ENCODE results near the gene BIN1. TPM values are rescaled to one million over a fixed set of nuclear protein-coding genes. Genes with fewer than 3 reads are reported as not detected.

The BIN1 gene
- total RNA-seq, 1 experiment from 2014 or later: 76.5 TPM

DNA sequence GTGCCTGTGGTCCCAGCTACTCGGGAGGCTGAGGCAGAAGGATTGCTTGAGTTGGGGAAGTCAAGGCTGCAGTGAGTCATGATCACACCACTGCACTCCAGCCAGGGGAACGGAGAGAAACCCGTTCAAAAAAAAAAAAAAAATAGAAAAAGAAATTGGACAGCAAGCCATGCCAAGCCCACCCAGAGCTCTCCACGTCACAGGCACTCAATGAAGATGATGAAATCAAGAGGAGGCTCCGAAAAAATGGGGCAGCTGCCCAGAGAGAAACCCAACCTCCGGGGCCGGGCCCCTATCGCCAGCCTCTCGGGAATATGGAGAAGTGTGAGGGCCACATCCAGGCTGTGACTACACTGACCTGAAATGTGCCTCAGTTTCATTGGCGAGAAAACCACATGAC is 40.0 kb downstream of the BIN1 start:
- no peaks in the 10 kb centered on the region for H3K27me3 ChIP-seq (replicated peaks)
- H3K4me1 ChIP-seq (replicated peaks): peaks cover 46% of the 10 kb centered on the region
- H3K9me3 ChIP-seq (replicated peaks): no peaks in the 10 kb centered on the region
- DNase-seq (ENCODE audit: low read depth in 1 of 2, low spot score in 2 of 2): peak; percentile 61 to 64
- H3K4me3 ChIP-seq: no peak overlapping the region
- peak overlapping the region; percentile 56; the same call in 1 of the 2 replicates for H3K27ac ChIP-seq
- peaks cover 47% of the 10 kb centered on the region for H3K36me3 ChIP-seq

GRCh38 chr2:127065940-127066318 is 41.0 kb downstream of the BIN1 start:
- DNase-seq (ENCODE audit: low read depth in 1 of 2, low spot score in 2 of 2): no peak
- Histone ChIP-seq H3K27ac (0 out of 2 replicates have a peak overlapping the region, but pooled peaks have one; percentile 67), H3K27me3 (replicated peaks) (no peaks in the 10 kb centered on the region), H3K4me3 (no peak overlapping the region), H3K4me1 (replicated peaks) (peaks cover 46% of the 10 kb centered on the region), H3K36me3 (peaks cover 42% of the 10 kb centered on the region), H3K9me3 (replicated peaks) (no peaks in the 10 kb centered on the region)

GRCh38 chr2:127065299-127065939 is 41.5 kb downstream of the BIN1 start:
- Histone ChIP-seq H3K27me3 (replicated peaks) (no peaks in the 10 kb centered on the region), H3K36me3 (peaks cover 46% of the 10 kb centered on the region), H3K27ac (peak overlapping the region; percentile 67), H3K4me1 (replicated peaks) (peaks cover 46% of the 10 kb centered on the region), H3K4me3 (no peak overlapping the region), H3K9me3 (replicated peaks) (no peaks in the 10 kb centered on the region)
- no peak for DNase-seq (ENCODE audit: low read depth in 1 of 2, low spot score in 2 of 2)

GRCh38 chr2:127064642-127065250 is 42.2 kb downstream of the BIN1 start:
- no peaks in the 10 kb centered on the region for H3K27me3 ChIP-seq (replicated peaks)
- peaks cover 46% of the 10 kb centered on the region for H3K4me1 ChIP-seq (replicated peaks)
- DNase-seq (ENCODE audit: low read depth in 1 of 2, low spot score in 2 of 2): peak; percentile 97 to 98
- peaks cover 43% of the 10 kb centered on the region for H3K36me3 ChIP-seq
- no peak overlapping the region for H3K4me3 ChIP-seq
- H3K9me3 ChIP-seq (replicated peaks): no peaks in the 10 kb centered on the region
- H3K27ac ChIP-seq: peak overlapping the region; percentile 67

DNA sequence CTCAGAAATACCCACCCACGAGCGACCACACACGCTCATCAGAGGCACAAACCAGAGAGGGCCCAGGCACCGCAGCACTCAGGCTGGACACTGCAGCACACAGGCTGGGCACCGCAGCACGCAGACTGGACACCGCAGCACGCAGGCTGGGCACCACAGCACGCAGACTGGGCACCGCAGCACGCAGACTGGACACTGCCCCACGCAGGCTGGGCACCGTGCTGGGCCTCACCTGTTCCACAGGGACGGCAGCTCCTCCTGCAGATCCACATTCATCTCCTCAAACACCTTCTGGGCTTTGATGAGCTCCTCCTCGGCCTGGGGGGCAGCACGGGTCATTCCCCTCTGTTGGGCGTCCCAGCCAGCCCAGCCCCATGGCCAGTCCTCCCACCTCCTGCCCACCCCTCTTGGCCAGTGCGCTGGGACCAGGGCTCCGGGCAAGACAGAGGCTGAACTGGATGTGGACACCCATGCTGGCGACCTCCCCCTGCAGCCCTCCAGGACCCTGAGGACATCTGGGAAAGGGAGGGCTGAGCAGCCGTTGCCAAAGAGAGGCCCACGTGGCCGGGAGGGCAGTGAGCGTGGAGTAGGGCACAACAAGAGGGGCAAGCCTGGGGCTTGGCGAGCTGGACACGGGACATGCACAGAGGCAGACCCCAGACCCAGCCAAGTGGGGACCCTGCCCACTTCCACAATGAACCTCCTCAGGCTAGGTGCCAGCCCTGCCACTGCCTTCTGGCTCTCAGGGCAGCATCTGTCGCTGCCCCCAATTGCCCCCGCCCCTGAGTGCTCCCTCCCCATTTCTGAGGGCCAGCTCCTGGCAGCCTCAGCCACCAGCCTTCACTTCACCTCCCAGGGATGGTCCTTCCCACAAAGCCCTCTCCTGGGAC is 43.0 kb downstream of the BIN1 start:
- Histone ChIP-seq H3K36me3 (peaks cover 44% of the 10 kb centered on the region), H3K4me1 (replicated peaks) (peaks cover 46% of the 10 kb centered on the region), H3K27me3 (replicated peaks) (no peaks in the 10 kb centered on the region), H3K4me3 (no peak overlapping the region), H3K27ac (peak overlapping the region; percentile 67), H3K9me3 (replicated peaks) (no peaks in the 10 kb centered on the region)
- no peak for DNase-seq (ENCODE audit: low read depth in 1 of 2, low spot score in 2 of 2)

GRCh38 chr2:127061375-127062273 is 45.3 kb downstream of the BIN1 start:
- DNase-seq (ENCODE audit: low read depth in 1 of 2, low spot score in 2 of 2): no peak
- H3K27me3 ChIP-seq (replicated peaks): no peaks in the 10 kb centered on the region

GRCh38 chr2:127060264-127060945 is 46.5 kb downstream of the BIN1 start:
- no peaks in the 10 kb centered on the region for H3K9me3 ChIP-seq (replicated peaks)
- peaks cover 16% of the 10 kb centered on the region for H3K4me1 ChIP-seq (replicated peaks)
- no peaks in the 10 kb centered on the region for H3K27me3 ChIP-seq (replicated peaks)
- no peak overlapping the region for H3K4me3 ChIP-seq
- peaks cover 33% of the 10 kb centered on the region for H3K36me3 ChIP-seq
- H3K27ac ChIP-seq: no peak overlapping the region
- no peak for DNase-seq (ENCODE audit: low read depth in 1 of 2, low spot score in 2 of 2)

More at GRCh38 chr2:127061375-127062273, 45.3 kb downstream of the BIN1 start:
- Histone ChIP-seq H3K4me1 (replicated peaks) (peaks cover 28% of the 10 kb centered on the region), H3K9me3 (replicated peaks) (no peaks in the 10 kb centered on the region), H3K36me3 (peaks cover 37% of the 10 kb centered on the region), H3K27ac (no peak overlapping the region), H3K4me3 (no peak overlapping the region)

DNA sequence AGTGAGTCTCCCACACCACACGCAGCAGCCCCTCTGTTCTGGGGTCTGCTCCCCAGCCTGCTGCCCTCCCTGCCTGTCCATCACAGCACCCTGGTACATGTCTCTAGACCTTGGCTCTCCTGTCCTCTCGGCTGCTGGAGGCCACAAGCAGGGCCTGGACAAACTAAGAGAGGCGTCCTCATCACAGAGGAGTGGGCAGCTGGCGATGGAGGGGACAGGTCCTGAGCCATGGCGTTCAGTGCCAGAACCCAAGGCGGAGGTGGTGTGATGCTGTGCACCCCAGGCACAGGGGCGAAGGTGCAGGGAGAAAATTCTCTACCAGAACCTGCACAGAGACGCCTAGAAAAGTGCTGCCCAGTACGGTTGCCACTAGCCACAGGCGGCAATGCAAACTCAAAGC is 47.4 kb downstream of the BIN1 start:
- Histone ChIP-seq H3K27me3 (replicated peaks) (no peaks in the 10 kb centered on the region), H3K27ac (no peak overlapping the region), H3K4me1 (replicated peaks) (peaks cover 7% of the 10 kb centered on the region), H3K36me3 (peaks cover 33% of the 10 kb centered on the region), H3K4me3 (no peak overlapping the region), H3K9me3 (replicated peaks) (no peaks in the 10 kb centered on the region)
- no peak for DNase-seq (ENCODE audit: low read depth in 1 of 2, low spot score in 2 of 2)

- H3K4me3 ChIP-seq: no peak overlapping the region
- no peaks in the 10 kb centered on the region for H3K9me3 ChIP-seq (replicated peaks)
- no peak overlapping the region for H3K27ac ChIP-seq
- DNase-seq (ENCODE audit: low read depth in 1 of 2, low spot score in 2 of 2): no peak
- peaks cover under 1% of the 10 kb centered on the region for H3K4me1 ChIP-seq (replicated peaks)
- no peaks in the 10 kb centered on the region for H3K27me3 ChIP-seq (replicated peaks)
- peaks cover 31% of the 10 kb centered on the region for H3K36me3 ChIP-seq
These were observed 48.1 kb downstream of the BIN1 start for GRCh38 chr2:127058954-127059252.

- H3K4me1 ChIP-seq (replicated peaks): no peaks in the 10 kb centered on the region; the same call in 1 of the 2 replicates
- H3K36me3 ChIP-seq: peaks cover 31% of the 10 kb centered on the region
- no peaks in the 10 kb centered on the region for H3K9me3 ChIP-seq (replicated peaks)
- no peaks in the 10 kb centered on the region for H3K27me3 ChIP-seq (replicated peaks)
- DNase-seq (ENCODE audit: low read depth in 1 of 2, low spot score in 2 of 2): no peak
- no peak overlapping the region for H3K4me3 ChIP-seq
- no peak overlapping the region for H3K27ac ChIP-seq
These were observed 48.6 kb downstream of the BIN1 start for GRCh38 chr2:127058246-127058953.

GRCh38 chr2:127057371-127058245 is 49.3 kb downstream of the BIN1 start:
- Histone ChIP-seq H3K4me1 (replicated peaks) (no peaks in the 10 kb centered on the region), H3K4me3 (no peak overlapping the region), H3K27ac (no peak overlapping the region), H3K27me3 (replicated peaks) (no peaks in the 10 kb centered on the region), H3K36me3 (peaks cover 24% of the 10 kb centered on the region), H3K9me3 (replicated peaks) (no peaks in the 10 kb centered on the region)
- no peak for DNase-seq (ENCODE audit: low read depth in 1 of 2, low spot score in 2 of 2)

Measured in SJSA1 (cell line).